Superior temporal gyrus (tissue), 1 donor: ENCODE measurements around the gene ATP8A1.
A peak's percentile ranks its signal among the peaks of the same experiment; 100 is the strongest.
"Not testable (repeated sequence)": the region's sequence is repeated elsewhere in the genome, so short reads cannot be mapped to it uniquely, and the experiment has no call there.

Source experiments
- DNase-seq: peaks from one replicate; pipeline ENCODE4 v3.0.0-alpha.2; 2016; ENCODE audit errors: extremely low spot score

Gene ATP8A1

DNA sequence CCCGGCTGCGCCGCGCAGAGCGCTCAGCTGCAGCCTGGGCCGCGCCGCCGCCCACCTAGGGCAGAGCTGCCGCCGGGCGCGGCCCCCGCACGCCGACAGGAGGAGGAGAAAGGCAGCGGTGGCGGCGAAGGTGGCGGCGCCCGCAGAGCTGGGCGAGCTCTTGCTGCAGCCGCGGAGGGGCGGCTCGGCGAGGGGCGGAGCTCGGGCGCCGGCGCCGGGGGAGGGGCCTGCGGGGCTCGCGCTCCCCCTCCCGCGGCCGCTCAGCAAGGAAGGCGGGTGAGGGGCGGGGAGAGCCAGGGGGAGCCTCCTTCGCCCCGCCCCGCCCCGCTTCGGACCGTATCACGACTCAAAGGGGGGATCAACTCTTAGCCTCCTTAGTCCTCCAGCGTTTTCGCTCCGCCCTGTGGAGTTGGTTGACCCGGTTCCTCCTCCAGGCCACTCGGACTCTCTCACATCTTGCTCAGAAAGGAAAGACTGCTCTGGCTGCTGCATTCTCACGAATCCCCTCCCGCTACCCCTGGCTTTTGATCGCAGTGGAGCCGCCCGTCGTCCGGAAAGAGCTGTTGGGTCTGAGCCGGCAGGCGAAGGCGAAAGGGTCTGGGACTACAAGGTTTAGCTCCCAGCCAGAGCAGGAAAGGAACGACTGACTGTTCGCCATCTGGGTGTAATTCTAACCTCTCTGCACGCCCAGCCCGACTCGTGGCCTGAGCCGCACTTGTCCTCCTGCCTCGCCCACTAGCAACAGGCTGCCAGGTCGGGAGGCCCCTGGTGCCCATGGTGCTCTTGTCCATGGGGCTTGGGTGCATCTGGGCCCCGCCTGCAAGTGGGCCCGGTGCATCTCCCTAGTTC lies at the start of gene ATP8A1:
ATP8A1 (minus strand) TSS at position 162 of the 849 bp plus-strand sequence. CDS start 232 bp downstream, outside the sequence.
- peak; percentile 91 for DNase-seq

DNA sequence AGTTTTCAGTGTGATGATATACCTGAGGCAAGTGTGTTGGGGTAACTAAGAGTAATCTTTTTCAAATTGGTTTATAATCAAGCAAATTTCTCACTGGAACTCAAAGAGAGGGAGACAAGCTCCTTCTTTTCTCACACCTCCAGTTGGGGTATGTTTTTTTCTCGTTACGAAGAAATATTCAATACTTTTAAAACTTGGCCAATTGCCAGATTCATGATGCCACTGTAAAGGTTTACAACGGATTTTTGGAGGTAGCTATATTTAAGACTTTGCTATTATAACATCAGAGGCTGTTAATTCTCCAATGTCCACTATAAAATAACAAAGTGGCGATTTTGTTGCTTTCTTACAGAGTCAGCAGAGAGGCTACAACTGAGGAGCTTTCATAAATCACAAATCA lies 49.2 kb upstream of the ATP8A1 start:
- DNase-seq = no peak

DNA sequence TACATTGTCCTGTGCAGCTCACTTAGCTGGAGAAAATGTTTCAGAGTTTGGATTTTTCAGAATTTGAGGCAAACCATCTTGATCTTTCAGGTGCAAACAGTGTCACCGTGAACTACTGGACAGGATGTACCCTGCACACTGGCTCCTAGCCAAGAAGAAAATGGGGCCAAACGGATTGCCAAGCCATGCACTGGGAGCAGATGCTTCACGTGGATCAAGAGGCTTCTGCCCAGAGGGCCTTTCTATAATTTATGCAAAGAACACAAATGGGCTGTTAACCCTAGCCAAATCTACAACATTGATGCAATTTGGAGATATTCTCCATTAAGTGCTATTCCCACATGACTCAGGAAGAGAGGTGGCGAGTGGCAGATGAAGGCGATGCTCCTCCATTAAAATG lies 46.9 kb upstream of the ATP8A1 start:
- no peak for DNase-seq

DNA sequence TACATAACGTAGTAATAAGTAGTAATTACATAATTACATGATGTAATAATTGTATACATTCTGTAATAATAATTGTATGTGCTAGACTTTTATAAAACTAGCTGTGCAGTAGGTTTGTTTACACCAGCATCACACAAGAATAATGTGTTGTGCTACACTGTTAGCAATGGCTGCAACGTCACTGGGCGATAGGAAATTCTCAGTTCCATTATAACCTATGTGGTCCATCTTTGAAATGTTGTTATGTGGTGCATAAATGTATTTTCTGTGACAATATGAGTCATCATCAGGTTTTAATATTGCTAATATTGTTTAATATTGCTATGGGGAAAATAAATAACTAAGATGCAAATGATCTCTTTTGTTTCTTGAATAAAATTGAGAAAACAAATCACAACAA lies 46.0 kb upstream of the ATP8A1 start:
- no peak for DNase-seq

DNA sequence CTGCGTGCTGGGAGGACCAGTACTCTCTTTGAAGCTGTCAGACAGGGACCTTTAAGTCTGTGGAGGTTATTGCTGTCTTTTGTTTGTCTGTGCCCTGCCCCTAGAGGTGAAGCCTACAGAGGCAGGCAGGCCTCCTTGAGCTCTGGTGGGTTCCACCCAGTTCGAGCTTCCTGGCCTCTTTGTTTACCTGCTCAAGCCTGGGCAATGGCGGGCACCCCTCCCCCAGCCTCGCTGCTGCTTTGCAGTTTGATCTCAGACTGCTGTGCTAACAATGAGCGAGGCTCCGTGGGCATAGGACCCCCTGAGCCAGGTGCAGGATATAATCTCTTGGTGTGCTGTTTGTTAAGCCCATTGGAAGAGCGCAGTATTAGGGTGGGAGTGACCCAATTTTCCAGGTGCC lies 44.9 kb upstream of the ATP8A1 start:
- DNase-seq = not testable (repeated sequence)

DNA sequence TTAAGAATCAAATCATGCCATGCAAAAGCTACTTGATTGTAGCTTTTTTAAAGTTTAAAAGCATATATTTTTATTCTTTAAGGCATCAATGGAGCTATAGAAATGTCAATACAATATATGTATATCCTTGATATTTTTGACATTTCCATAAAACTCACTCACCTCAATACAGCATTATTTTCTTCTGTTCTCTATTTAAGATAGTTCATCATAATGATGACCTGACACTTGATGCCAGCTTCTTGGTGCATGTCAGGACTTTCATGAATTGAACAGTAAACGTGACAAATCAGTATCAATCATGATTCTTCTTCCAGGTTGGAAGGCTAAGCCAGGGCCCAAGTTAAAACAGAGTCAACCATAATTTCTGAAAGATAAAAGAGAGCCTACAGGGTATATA lies 33.6 kb upstream of the ATP8A1 start:
- DNase-seq = no peak

DNA sequence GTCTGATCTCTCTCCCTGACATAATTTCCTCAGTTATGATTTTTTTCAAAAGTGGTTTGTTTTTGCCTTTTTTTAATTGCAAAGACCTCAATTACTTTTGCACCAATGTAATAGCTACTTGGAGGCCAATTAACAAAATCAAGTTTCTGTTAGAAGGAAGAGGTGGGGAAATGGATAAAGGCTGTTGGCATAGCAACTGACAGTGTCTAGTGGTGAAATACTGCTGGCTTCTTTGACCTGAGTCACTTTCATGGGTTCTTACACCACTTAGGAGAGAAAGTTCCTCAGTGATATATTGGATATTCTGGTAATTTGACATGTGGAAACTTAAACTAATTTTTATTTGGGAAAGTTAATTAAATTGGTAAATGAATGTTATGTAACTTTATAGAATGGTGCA lies 26.5 kb upstream of the ATP8A1 start:
- no peak for DNase-seq

DNA sequence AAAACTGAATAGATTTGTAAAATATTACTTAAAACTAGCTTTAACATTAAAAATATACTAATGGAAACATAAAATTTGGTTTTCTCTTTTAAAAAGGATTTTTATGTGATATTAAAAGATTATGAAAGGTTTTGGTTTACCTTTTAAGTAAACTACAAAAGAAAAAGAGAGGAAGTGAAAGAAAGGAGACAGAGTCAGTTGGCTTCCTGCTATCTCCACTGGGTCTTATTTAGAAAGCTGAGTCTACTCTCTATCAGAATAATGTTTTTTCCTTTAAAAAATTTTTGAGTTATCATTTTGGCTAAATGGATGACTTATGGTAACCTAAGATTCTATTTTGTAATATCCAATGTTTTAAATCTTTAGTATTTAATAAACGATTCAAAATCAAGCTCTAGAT lies 21.6 kb upstream of the ATP8A1 start:
- no peak for DNase-seq

DNA sequence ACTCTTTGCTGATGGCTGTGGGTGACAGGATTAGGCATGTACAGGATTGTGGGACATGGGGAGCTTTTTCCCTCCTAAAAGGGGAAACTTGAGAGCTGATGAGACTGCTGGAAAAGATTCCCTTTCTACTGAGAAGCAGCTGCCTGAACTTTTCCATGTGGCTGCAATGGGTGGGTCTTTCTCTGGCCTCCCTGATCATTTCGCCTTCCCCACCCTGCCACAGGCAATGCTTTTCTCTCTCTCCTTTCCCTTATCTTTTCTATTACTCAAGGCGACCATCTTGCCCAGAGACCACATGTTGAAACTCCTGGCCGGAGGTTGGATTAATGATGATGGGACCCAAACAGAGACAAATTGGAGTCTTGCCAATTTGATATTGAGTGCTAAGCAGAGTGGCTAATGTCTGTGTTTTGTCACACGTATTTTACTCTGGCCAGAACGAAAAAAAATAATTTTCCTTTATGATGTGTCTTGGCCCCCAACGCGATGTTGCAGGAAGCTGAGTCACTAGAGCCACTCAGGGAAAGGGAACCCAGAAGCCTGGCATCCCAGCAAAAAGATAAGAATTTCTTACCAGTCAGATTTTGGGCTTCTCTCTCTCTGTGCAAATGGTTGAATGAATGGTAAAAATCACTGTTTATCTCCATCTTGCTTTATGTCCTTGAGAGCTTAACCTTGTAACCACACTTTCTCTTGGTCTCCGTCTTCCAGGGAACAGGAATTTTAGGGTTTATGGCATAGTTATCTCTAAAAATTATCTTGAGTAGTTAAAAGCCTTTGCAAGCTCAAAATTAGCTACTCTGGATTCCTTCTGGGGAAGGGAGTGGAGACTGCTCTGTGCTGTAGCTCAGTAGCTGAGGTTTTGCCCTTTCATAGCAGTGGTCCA lies 19.4 kb upstream of the ATP8A1 start:
- DNase-seq = no peak

DNA sequence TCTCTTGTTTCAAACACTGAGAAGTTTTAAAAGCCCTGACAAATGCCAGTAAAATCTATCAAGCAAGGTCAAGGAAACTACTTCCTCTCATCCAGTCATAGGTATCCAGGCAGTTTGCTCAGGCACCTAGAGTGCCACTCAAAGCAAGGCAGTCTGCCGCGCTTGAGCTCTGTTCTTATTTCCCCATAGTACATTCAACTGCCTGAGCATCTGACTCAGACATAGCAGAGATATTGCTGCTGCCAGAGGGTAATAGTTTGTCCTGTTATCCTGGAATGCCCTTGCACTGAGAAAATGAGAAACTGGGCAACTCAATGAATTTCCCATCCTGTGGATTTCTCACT lies 16.1 kb upstream of the ATP8A1 start:
- no peak for DNase-seq

DNA sequence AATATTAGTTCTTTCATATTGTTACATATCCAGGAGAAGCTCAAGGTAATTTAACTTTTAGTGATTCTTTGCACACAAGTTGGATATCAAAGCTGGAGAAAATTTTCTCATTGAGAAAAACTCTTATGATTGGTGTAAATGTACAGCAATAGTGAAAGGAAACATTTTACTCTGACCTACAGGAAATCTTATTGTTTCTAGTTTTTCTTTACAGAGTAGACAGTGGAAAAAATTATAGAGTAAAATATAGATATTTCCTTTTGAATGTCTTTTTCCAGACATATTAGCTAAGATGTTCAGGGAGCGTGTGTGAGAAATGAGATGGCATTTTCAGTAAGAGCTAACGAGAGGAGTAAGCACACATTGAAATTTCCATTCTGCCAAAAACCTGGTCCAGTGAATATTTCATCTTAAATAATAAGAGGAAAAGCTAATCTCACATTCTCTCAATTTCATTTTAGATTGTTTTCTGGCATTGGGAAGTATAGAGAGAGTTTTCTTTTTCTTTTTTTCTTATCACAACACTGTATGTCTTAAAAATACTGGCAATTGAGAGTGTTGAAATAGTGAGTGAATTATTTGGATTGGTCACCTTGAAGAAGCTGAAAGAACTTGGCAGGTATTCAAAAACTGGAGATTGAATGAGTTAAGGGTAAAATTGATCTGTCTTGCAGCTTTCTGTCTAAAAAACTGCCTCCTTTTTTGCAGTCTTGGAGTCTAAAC lies 15.6 kb upstream of the ATP8A1 start:
- no peak for DNase-seq

DNA sequence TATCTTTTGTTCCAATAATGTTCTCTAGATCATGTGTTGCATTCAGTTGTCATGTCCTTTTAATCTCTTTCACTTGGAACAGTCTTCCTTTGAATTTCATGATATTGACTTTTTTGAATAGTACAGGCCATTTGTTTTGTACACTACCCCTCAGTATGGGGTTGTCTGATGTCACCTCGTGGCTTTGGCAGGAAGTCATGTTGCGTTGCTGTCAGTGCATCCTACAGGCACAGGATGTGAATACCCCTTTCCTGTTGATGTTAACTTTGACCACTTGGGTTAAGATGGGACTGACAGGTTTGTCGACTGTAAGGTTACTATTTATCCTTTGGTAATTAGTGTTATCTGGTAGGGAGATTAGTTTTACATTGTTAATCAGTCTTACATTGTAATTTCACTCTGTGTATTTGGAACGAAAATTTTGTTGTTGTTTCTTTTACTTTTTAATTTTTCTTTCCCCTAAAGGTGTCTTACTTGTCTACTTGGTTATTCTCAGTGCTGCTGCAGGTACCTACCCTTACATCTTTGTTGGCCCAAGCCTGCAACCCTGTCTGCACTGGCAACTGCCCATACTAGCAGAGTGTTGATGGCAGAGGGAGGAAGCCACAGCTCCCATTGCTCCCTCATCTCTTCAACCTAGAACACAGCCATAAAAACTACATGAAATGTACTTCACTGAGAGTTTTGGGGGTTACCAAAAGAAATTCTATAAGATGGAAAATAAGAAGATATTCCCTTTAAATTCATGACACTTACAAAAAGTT lies 14.7 kb upstream of the ATP8A1 start:
- DNase-seq = no peak

DNA sequence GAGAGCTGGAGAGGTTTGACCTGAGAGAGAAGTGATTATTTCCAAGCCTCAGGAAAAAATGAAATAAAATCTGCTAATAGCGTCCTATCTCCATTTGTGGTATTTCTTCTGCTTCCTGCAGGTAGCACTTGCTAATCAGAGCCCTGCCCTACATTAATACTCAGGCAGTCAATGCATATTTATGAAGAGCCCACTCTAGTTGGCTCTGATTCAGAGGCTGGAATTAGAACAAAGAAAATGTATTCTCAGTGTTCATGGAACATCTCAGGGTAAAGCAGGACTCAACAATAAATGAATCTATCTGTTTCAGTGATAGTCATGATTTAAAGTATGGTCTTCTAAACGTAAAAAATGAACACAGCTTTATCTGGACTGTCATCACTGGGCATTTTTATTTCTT lies 1.4 kb upstream of the ATP8A1 start:
- no peak for DNase-seq

DNA sequence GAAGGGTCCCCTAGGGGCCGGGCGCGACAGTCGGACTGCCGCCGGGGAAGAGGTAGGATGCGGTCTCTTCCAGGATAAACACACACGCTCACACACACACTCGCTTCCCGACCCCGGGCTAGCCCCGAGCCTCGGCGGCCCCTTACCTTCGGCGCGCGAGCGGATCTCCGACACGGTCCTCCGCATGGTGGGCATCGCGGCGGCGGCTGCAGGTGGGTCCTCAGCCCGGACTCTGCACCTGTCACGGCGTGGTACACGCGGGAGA lies 294 bp downstream of the ATP8A1 start:
- no peak for DNase-seq

DNA sequence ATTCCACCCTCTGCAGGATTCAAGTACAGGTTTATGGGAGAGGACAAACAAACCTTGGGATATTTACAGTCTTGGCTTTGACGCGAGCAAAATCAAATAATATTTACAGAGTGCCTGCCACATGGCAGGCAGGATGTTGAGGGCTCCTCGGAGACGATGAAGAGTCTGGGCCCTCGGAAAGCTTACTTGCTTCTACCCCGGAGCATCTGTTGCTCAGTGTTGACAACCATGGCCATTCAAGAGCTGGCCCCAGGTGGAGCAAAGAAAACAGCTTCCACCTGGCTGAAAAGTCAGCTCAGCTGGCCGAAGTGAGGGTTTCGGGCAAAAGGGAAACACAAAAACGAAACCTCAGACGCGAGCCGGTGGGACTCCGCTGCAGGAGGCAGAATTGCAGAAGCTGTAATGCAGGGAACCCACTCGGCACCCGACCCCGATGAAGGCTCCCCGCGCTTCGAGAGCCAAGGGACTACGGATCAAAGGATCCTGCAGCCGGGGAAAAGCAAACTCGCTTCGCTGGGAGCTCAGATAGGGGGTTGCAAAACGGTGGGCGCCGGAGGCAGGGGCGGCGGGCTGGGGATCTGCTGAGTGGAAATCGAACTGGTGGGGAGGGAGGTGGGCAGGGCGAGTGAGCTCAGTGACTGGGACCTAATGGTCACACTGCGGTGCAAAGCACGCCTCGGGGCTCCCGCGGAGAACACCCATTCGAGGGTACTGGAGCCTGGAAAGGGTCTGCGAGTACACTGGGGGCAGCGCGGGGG lies 805 bp downstream of the ATP8A1 start:
- DNase-seq = peak; percentile 70

DNA sequence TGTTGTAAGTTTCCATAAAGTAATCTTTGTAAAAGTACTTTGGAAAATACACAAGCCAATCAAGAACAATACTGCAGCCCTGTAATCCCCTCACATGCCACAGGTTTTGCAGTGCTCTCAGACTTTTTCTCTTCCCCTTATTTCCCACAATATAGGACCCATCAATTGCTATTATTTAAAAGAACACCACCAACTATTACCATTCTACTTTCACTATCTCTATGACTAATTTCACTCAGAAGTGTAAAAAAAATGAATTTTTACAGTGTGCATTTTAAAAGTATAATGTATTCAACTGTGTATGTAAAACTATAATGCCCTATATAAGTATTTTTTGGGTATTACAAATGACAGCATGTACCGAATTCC lies 1.7 kb downstream of the ATP8A1 start:
- no peak for DNase-seq

DNA sequence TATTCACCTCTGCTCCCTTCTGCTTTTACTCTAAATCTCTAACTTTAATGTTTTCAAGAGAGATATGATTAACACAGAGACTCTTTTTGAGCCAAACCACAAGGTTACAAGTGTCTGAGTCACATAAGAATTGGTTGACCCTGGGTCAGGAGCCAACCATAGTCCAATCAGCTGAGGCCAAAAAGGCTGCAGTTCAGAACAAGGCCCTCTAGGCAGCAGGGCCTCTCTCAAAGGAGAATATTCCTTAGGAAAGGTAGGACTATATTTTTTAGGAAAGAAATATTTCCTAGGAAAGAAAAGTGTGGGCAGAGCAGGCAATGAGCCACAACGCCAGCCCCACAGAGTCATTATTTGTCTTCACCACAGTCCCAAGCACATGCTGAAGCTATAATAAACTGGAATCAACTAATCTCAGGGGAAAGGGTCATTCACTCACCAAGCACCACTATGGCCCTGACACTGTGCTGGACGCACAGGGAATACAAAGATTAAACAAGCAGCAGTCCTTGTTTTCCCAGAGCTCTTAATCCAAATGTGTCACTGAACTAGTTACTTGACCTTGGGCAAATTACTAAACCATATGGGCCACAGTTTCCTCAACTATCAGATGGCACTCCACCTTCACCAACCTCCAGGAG lies 2.2 kb downstream of the ATP8A1 start:
- no peak for DNase-seq

DNA sequence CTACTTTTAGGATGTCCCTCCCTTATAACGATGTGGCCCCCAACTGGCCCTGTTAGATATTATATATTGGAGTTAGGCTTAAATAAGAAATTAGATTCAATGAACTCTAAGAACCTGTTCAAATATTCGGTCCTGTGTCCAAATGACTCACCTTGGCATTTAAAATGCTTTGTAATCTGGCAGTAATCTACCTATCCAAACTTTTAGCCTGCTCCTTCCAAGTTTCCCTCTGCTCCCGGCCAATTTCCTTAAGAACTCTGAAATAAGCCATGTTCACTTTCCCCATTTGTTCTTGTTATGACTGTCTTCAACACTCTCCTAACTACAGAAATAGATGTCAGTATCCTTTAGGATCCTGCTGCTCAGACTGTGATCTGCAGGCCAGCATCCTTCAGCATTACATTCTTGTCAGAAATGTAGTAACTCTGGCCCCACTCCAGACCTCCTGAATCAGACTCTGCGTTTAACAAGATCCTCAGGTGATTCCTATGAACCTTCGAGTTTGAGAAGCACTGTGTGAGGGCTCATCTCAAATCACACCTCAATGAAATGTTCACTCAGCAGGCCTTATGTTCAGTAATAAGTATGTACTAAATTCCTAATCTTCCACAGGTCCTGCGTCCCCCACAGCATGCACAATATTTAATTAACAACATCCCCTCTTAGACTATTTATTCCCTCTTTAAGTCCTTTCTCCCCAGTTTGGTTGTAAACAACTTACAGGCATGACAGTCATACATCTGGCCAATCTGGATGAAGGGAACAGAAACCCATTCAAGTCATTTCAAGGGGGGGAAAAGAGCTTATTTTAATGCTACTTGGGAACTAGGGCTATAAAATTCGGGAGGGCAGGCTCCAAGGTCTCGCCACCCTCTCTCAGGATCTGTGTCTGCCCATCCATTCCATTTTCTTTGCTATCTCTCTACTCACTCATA lies 3.0 kb downstream of the ATP8A1 start:
- peak; percentile 72 for DNase-seq

DNA sequence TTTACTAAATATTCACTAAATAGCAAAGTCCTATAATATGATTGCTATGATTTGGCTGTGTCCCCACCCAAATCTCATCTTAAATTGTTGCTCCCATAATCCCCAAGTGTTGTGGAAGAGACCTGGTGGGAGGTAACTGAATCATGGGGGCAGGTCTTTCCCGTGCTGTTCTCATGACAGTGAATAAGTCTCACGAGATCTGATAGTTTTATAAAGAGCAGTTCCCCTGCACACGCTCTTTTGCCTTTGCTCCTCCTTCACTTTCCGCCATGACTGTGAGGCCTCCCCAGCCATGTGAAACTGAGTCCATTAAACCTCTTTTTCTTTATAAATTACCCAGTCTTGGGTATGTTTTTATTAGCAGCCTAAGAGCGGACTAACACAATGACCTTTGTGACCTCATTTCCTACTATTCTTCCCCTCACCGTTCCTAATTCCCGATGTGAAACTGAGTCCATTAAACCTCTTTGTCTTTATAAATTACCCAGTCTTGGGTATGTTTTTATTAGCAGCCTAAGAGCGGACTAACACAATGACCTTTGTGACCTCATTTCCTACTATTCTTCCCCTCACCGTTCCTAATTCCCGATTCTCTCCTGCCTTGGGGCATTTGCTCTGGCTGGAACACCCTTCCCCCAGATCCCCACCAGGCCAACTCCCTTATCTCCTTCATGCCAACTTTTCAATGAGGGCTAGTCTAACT lies 4.2 kb downstream of the ATP8A1 start:
- DNase-seq = not testable (repeated sequence)
